Measurements from ENCODE around the gene NT5DC2.

DNA sequence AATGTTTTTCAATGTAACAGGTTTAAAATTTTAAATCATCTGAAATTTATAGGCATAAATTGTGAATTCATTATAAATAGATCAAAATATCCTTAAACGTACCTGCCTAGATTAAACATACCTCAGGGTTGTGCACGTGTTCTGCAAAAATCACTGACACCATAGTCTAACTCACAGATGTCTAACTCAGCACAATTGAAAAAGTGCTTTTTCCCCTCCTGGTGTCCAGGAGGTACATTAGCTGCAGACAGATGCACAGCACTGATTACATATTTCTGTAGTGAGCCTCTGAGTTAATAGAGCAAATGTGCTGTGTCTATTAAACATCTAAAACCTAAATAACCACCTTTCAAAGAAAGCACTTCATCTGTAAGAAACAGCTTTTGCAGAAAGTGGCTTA, 13.5 kb upstream of the NT5DC2 start:
- TF ChIP-seq, protein P1, sequence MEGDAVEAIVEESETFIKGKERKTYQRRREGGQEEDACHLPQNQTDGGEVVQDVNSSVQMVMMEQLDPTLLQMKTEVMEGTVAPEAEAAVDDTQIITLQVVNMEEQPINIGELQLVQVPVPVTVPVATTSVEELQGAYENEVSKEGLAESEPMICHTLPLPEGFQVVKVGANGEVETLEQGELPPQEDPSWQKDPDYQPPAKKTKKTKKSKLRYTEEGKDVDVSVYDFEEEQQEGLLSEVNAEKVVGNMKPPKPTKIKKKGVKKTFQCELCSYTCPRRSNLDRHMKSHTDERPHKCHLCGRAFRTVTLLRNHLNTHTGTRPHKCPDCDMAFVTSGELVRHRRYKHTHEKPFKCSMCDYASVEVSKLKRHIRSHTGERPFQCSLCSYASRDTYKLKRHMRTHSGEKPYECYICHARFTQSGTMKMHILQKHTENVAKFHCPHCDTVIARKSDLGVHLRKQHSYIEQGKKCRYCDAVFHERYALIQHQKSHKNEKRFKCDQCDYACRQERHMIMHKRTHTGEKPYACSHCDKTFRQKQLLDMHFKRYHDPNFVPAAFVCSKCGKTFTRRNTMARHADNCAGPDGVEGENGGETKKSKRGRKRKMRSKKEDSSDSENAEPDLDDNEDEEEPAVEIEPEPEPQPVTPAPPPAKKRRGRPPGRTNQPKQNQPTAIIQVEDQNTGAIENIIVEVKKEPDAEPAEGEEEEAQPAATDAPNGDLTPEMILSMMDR (IDR thresholded peaks at IDR 0.05) = no peak
- no peak for TF ChIP-seq POLR2AphosphoS5 (IDR thresholded peaks at IDR 0.05)
